BLaER1 (cell line): ENCODE results near the gene SDK1.
A peak's percentile ranks its signal among the peaks of the same experiment; 100 is the strongest.

Source experiments
- H3K27ac ChIP-seq: shearing (Covaris generic); formaldehyde crosslinking; 2 replicates; pipeline ENCODE4 v1.8.1; 2022
- H3K27me3 ChIP-seq: shearing (Covaris generic); formaldehyde crosslinking; 2 replicates; pipeline ENCODE4 v1.8.1; 2022
- H3K36me3 ChIP-seq: shearing (Covaris generic); formaldehyde crosslinking; 2 replicates; pipeline ENCODE4 v1.8.1; 2022
- H3K4me1 ChIP-seq: shearing (Covaris generic); formaldehyde crosslinking; 2 replicates; pipeline ENCODE4 v1.8.1; 2022
- H3K4me2 ChIP-seq: shearing (Covaris generic); formaldehyde crosslinking; 2 replicates; pipeline ENCODE4 v1.8.1; 2022
- H3K4me3 ChIP-seq: shearing (Covaris generic); formaldehyde crosslinking; 2 replicates; pipeline ENCODE4 v1.8.1; 2022
- H3K9ac ChIP-seq: shearing (Covaris generic); formaldehyde crosslinking; 2 replicates; pipeline ENCODE4 v1.8.1; 2022
- H3K9me3 ChIP-seq: shearing (Covaris generic); formaldehyde crosslinking; 2 replicates; pipeline ENCODE4 v1.8.1; 2022
- H4K20me1 ChIP-seq: shearing (Covaris generic); formaldehyde crosslinking; 2 replicates; pipeline ENCODE4 v1.8.1; 2022
- Cebpa-rat ChIP-seq: shearing (Covaris generic); IDR thresholded peaks from 2 replicates; pipeline ENCODE4 v1.8.1; 2022

The SDK1 gene

GRCh38 chr7:3501671-3502070 is 200.6 kb downstream of the SDK1 start:
- H4K20me1 ChIP-seq: no peaks in the 10 kb centered on the region
- H3K9me3 ChIP-seq: peaks cover 21% of the 10 kb centered on the region
- no peak for TF ChIP-seq Cebpa-rat
- no peaks in the 10 kb centered on the region for H3K27me3 ChIP-seq
- H3K27ac ChIP-seq: no peak overlapping the region
- H3K4me2 ChIP-seq: no peak overlapping the region
- no peaks in the 10 kb centered on the region for H3K4me1 ChIP-seq
- H3K36me3 ChIP-seq: no peaks in the 10 kb centered on the region
- H3K4me3 ChIP-seq: no peak overlapping the region
- no peak overlapping the region for H3K9ac ChIP-seq

GRCh38 chr7:3504384-3504783 is 203.3 kb downstream of the SDK1 start:
- Histone ChIP-seq H3K27me3 (no peaks in the 10 kb centered on the region), H4K20me1 (no peaks in the 10 kb centered on the region), H3K4me1 (no peaks in the 10 kb centered on the region), H3K4me3 (no peak overlapping the region), H3K27ac (no peak overlapping the region), H3K9me3 (peaks cover 29% of the 10 kb centered on the region), H3K9ac (no peak overlapping the region), H3K36me3 (no peaks in the 10 kb centered on the region), H3K4me2 (no peak overlapping the region)
- no peak for TF ChIP-seq Cebpa-rat

GRCh38 chr7:3510101-3511020 is 209.3 kb downstream of the SDK1 start:
- Histone ChIP-seq H3K4me2 (peak overlapping the region; percentile 11), H3K4me3 (no peak overlapping the region), H3K9ac (no peak overlapping the region), H3K27me3 (no peaks in the 10 kb centered on the region), H3K9me3 (peaks cover 11% of the 10 kb centered on the region), H3K4me1 (peaks cover 14% of the 10 kb centered on the region), H3K36me3 (no peaks in the 10 kb centered on the region), H4K20me1 (no peaks in the 10 kb centered on the region), H3K27ac (no peak overlapping the region)
- no peak for TF ChIP-seq Cebpa-rat

GRCh38 chr7:3517344-3517743 is 216.3 kb downstream of the SDK1 start:
- TF ChIP-seq Cebpa-rat: no peak
- H3K36me3 ChIP-seq: no peaks in the 10 kb centered on the region
- no peak overlapping the region for H3K4me2 ChIP-seq
- no peak overlapping the region for H3K4me3 ChIP-seq
- H4K20me1 ChIP-seq: no peaks in the 10 kb centered on the region
- H3K27me3 ChIP-seq: no peaks in the 10 kb centered on the region
- no peak overlapping the region for H3K9ac ChIP-seq
- no peaks in the 10 kb centered on the region for H3K9me3 ChIP-seq
- H3K4me1 ChIP-seq: no peaks in the 10 kb centered on the region
- H3K27ac ChIP-seq: no peak overlapping the region

GRCh38 chr7:3518546-3518945 is 217.5 kb downstream of the SDK1 start:
- no peak for TF ChIP-seq Cebpa-rat
- H3K9me3 ChIP-seq: no peaks in the 10 kb centered on the region

GRCh38 chr7:3520206-3520605 is 219.2 kb downstream of the SDK1 start:
- no peak for TF ChIP-seq Cebpa-rat
- Histone ChIP-seq H4K20me1 (no peaks in the 10 kb centered on the region), H3K27ac (no peak overlapping the region)

More at GRCh38 chr7:3518546-3518945, 217.5 kb downstream of the SDK1 start:
- H3K4me3 ChIP-seq: no peak overlapping the region
- H3K9ac ChIP-seq: no peak overlapping the region
- no peaks in the 10 kb centered on the region for H3K27me3 ChIP-seq
- H3K4me1 ChIP-seq: no peaks in the 10 kb centered on the region
- no peaks in the 10 kb centered on the region for H4K20me1 ChIP-seq
- no peak overlapping the region for H3K4me2 ChIP-seq
- no peak overlapping the region for H3K27ac ChIP-seq
- H3K36me3 ChIP-seq: no peaks in the 10 kb centered on the region

GRCh38 chr7:3527496-3528124 is 226.6 kb downstream of the SDK1 start:
- Histone ChIP-seq H3K9ac (no peak overlapping the region), H3K27me3 (no peaks in the 10 kb centered on the region), H3K4me2 (no peak overlapping the region), H3K9me3 (no peaks in the 10 kb centered on the region), H3K4me1 (peaks cover 27% of the 10 kb centered on the region; the same call in 1 of the 2 replicates), H3K4me3 (no peak overlapping the region), H4K20me1 (no peaks in the 10 kb centered on the region), H3K27ac (no peak overlapping the region), H3K36me3 (no peaks in the 10 kb centered on the region)
- TF ChIP-seq Cebpa-rat: no peak

More at GRCh38 chr7:3520206-3520605, 219.2 kb downstream of the SDK1 start:
- Histone ChIP-seq H3K9ac (no peak overlapping the region), H3K9me3 (no peaks in the 10 kb centered on the region), H3K4me3 (no peak overlapping the region), H3K4me1 (no peaks in the 10 kb centered on the region), H3K36me3 (no peaks in the 10 kb centered on the region), H3K4me2 (no peak overlapping the region), H3K27me3 (no peaks in the 10 kb centered on the region)

GRCh38 chr7:3533040-3533439 is 232.0 kb downstream of the SDK1 start:
- TF ChIP-seq Cebpa-rat: no peak
- H3K36me3 ChIP-seq: no peaks in the 10 kb centered on the region

GRCh38 chr7:3537210-3537875 is 236.3 kb downstream of the SDK1 start:
- Histone ChIP-seq H3K4me2 (no peak overlapping the region), H3K27ac (no peak overlapping the region), H3K9me3 (no peaks in the 10 kb centered on the region), H3K4me3 (no peak overlapping the region), H3K9ac (no peak overlapping the region), H3K27me3 (no peaks in the 10 kb centered on the region), H3K4me1 (no peaks in the 10 kb centered on the region), H3K36me3 (no peaks in the 10 kb centered on the region), H4K20me1 (no peaks in the 10 kb centered on the region)
- TF ChIP-seq Cebpa-rat: no peak

More at GRCh38 chr7:3533040-3533439, 232.0 kb downstream of the SDK1 start:
- Histone ChIP-seq H3K4me1 (peaks cover 13% of the 10 kb centered on the region; the same call in 1 of the 2 replicates), H3K4me3 (no peak overlapping the region), H3K27ac (no peak overlapping the region), H3K9me3 (no peaks in the 10 kb centered on the region), H4K20me1 (no peaks in the 10 kb centered on the region), H3K9ac (no peak overlapping the region), H3K4me2 (no peak overlapping the region), H3K27me3 (no peaks in the 10 kb centered on the region)

GRCh38 chr7:3538041-3538440 is 237.0 kb downstream of the SDK1 start:
- no peak for TF ChIP-seq Cebpa-rat
- no peak overlapping the region for H3K4me3 ChIP-seq
- H3K4me1 ChIP-seq: no peaks in the 10 kb centered on the region
- H3K27me3 ChIP-seq: no peaks in the 10 kb centered on the region
- H3K36me3 ChIP-seq: no peaks in the 10 kb centered on the region
- H4K20me1 ChIP-seq: no peaks in the 10 kb centered on the region
- H3K9me3 ChIP-seq: no peaks in the 10 kb centered on the region
- H3K9ac ChIP-seq: no peak overlapping the region
- H3K27ac ChIP-seq: no peak overlapping the region
- no peak overlapping the region for H3K4me2 ChIP-seq
